Measurements from ENCODE around the gene BIN1. TPM values are rescaled to one million over a fixed set of nuclear protein-coding genes. Genes with fewer than 3 reads are reported as not detected.

BIN1 gene
- total RNA-seq, 2 donors from 2014 or later = 84.0 to 110 TPM

DNA sequence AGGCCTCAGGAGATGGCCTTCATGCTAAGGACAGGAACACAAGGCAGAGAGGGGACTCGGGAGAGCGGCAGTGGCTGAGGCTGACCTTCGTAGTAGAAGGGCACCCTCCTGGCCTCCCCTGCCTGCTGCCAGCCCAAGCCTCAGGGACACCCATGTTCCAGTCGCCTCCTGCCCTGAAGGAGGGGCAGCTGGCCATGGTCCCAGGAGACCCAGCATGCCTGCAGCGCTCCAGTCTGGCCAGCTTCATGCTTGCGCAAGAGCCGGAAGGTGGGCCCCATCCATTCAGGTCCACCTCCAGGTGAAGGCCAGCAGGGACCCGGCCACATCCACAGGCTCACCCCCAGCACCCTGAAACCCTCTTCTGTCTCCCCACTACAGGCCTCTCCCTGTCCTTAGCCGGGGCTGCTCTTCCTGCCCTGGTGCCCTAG lies 35.0 kb downstream of the BIN1 start:
- Mint-ChIP-seq H3K36me3 (ENCODE audit: low read depth) (peaks cover 69% of the 10 kb centered on the region), H3K27me3 (no peaks in the 10 kb centered on the region), H3K27ac (peak overlapping the region; percentile 80), H3K9me3 (no peaks in the 10 kb centered on the region), H3K4me1 (peaks cover 25% of the 10 kb centered on the region), H3K4me3 (no peak overlapping the region)
- ATAC-seq (replicated peaks) = no peak

DNA sequence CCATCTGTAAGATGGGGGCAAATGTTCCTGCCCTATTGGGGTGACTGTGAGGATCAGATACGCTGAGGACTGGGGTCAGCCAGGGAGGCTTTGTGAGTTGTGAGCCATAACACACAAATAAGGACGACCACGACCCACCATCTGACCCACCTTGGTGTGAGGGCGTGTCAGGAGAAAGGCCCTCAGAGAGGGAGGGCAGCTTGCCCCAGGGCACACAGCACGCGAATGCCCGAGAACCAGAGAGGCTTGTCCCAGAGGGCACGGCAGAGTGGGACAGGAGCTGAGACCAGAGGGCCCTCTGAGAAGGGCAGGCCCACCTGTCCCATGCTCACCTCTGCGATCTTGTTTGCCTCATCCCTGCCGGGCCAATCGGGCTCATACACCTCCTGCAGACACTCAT lies 36.7 kb downstream of the BIN1 start:
- no peaks in the 10 kb centered on the region for H3K27me3 Mint-ChIP-seq
- ATAC-seq (replicated peaks) = no peak

DNA sequence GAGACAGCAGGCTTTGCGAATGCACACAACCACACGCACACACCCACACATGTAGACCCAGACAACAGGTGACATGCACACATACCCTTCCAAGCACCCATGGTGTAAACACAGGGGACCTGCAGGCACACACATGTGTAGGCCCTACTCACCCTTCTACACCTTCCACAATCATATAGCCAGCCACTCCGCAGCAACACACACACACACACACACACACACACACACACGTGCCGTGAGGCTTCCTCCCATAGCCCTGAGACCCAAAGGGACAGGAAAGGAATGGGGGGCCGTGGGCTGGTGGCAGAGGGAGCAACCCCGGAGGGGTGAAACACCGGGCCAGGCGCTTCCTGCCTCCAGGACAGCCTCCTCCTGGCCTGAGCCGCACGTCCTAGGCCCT lies 37.4 kb downstream of the BIN1 start:
- H3K4me1 Mint-ChIP-seq = peaks cover 20% of the 10 kb centered on the region
- no peaks in the 10 kb centered on the region for H3K9me3 Mint-ChIP-seq
- peaks cover 62% of the 10 kb centered on the region for H3K36me3 Mint-ChIP-seq (ENCODE audit: low read depth)
- no peak overlapping the region for H3K4me3 Mint-ChIP-seq
- H3K27me3 Mint-ChIP-seq = no peaks in the 10 kb centered on the region
- peak overlapping the region; percentile 17 for H3K27ac Mint-ChIP-seq
- no peak for ATAC-seq (replicated peaks)

More for the DNA sequence above, 36.7 kb downstream of the BIN1 start:
- Mint-ChIP-seq H3K4me3 (no peak overlapping the region), H3K4me1 (peaks cover 20% of the 10 kb centered on the region), H3K9me3 (no peaks in the 10 kb centered on the region), H3K27ac (peak overlapping the region; percentile 17), H3K36me3 (ENCODE audit: low read depth) (peaks cover 64% of the 10 kb centered on the region)

DNA sequence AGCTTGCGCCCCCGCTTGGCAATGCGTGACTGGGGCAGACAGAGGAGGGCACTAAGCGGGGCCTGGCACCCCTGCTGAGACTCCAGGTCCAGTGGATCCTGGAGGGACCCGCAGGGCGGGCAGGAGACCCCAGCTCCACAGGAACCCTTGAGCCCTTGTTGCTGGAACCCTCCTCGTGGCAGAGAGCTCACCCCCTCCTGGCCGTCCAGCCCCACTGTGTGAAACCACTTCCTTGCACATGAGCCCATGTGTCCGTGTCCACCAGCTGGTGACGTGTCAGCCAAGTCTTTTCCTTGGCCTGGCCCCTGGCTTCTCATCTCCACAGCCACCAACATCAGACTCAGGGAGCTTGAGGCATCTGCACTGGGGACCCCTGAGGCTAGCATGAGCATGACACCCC lies 38.0 kb downstream of the BIN1 start:
- Mint-ChIP-seq H3K4me1 (peaks cover 17% of the 10 kb centered on the region), H3K4me3 (no peak overlapping the region), H3K27me3 (no peaks in the 10 kb centered on the region), H3K9me3 (no peaks in the 10 kb centered on the region), H3K27ac (peak overlapping the region; percentile 17), H3K36me3 (ENCODE audit: low read depth) (peaks cover 60% of the 10 kb centered on the region)
- no peak for ATAC-seq (replicated peaks)

DNA sequence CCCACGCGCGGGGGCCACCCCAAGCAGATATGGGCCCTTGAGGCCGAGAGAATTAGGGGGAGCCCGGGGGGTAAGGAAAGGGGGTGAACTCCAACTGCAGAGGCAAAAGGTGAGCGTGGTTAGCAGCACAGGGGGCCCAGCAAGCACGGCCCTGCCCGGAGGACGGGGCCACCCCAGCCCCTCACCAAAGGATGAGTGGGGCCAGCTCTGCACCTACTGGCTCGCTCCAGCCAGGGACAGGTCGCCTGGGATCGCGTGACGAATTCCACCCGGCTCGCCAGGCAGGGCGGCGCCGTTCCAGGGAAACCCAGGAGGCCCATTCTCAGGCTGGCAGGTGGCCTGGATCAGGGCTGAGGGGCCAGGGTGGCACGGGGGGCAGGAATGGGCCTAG lies 38.6 kb downstream of the BIN1 start:
- Mint-ChIP-seq H3K36me3 (ENCODE audit: low read depth) (peaks cover 60% of the 10 kb centered on the region), H3K9me3 (no peaks in the 10 kb centered on the region), H3K4me1 (peaks cover 15% of the 10 kb centered on the region), H3K4me3 (no peak overlapping the region), H3K27me3 (no peaks in the 10 kb centered on the region), H3K27ac (peak overlapping the region; percentile 90)
- ATAC-seq (replicated peaks) = no peak

DNA sequence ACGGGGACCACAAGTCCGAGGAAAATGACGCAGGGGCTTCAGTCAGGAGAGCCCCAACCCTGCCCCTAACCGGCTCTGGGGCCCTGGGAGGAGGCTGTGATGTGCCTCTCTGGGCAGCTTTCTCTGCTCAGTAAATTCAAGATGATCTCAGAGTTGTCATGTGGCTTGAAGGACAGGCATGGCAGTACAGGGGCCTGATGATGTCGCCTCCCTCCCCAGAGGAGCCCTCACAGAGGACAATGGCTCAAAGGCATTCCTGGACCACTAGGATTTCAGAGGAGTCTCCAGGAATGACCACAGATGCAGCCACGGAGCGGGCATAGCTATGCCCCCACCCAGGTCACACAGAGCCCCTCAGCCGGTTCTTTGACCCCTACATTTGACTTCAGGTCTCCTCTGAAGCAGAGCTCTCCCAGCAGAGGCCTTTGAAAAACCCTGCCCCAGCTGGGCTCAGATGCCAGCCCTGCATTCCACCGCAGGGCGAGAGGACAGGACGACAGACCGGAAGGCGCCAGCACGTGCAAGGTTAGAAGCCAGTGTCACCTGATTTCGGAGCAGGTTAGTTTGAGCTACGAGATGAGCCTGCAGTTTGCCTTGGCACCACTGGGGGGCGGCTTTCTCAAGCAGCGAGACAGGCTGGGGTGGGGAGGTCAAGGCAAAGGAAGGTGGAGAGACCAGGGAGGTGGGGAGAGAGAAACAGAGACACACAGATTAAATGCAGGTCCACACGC lies 39.2 kb downstream of the BIN1 start:
- H3K27ac Mint-ChIP-seq = peak overlapping the region; percentile 90
- no peaks in the 10 kb centered on the region for H3K9me3 Mint-ChIP-seq
- peak overlapping the region; percentile 13 for H3K4me3 Mint-ChIP-seq
- H3K4me1 Mint-ChIP-seq = peaks cover 15% of the 10 kb centered on the region
- ATAC-seq (replicated peaks) = peak; percentile 20
- H3K36me3 Mint-ChIP-seq (ENCODE audit: low read depth) = peaks cover 61% of the 10 kb centered on the region
- H3K27me3 Mint-ChIP-seq = no peaks in the 10 kb centered on the region

DNA sequence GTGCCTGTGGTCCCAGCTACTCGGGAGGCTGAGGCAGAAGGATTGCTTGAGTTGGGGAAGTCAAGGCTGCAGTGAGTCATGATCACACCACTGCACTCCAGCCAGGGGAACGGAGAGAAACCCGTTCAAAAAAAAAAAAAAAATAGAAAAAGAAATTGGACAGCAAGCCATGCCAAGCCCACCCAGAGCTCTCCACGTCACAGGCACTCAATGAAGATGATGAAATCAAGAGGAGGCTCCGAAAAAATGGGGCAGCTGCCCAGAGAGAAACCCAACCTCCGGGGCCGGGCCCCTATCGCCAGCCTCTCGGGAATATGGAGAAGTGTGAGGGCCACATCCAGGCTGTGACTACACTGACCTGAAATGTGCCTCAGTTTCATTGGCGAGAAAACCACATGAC lies 40.0 kb downstream of the BIN1 start:
- H3K36me3 Mint-ChIP-seq (ENCODE audit: low read depth) = peaks cover 61% of the 10 kb centered on the region
- peaks cover 15% of the 10 kb centered on the region for H3K4me1 Mint-ChIP-seq
- H3K27ac Mint-ChIP-seq = peak overlapping the region; percentile 73
- H3K9me3 Mint-ChIP-seq = no peaks in the 10 kb centered on the region
- no peak overlapping the region for H3K4me3 Mint-ChIP-seq
- no peak for ATAC-seq (replicated peaks)
- H3K27me3 Mint-ChIP-seq = no peaks in the 10 kb centered on the region

DNA sequence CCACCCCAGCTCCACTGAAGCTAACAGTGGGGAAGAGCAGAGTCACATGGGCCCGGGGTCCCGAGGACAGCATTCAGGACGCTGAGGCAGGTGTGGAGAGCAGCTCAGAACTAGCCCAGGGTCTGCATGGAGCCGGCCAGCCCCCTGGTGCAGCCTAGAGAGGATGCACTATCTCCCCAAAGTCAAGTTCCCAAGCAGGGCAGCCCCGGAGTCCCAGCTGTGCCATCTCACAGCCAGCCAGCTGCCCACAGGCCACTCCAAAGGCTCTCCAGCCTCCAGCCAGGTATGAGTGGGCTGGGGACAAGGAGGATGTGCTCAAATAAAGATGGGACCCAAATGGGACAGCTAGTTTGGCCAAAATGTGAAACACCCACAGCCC lies 41.0 kb downstream of the BIN1 start:
- peak overlapping the region; percentile 85 for H3K27ac Mint-ChIP-seq
- peaks cover 10% of the 10 kb centered on the region for H3K4me1 Mint-ChIP-seq
- H3K36me3 Mint-ChIP-seq (ENCODE audit: low read depth) = peaks cover 69% of the 10 kb centered on the region
- no peaks in the 10 kb centered on the region for H3K27me3 Mint-ChIP-seq
- ATAC-seq (replicated peaks) = no peak
- H3K9me3 Mint-ChIP-seq = no peaks in the 10 kb centered on the region
- H3K4me3 Mint-ChIP-seq = no peak overlapping the region

DNA sequence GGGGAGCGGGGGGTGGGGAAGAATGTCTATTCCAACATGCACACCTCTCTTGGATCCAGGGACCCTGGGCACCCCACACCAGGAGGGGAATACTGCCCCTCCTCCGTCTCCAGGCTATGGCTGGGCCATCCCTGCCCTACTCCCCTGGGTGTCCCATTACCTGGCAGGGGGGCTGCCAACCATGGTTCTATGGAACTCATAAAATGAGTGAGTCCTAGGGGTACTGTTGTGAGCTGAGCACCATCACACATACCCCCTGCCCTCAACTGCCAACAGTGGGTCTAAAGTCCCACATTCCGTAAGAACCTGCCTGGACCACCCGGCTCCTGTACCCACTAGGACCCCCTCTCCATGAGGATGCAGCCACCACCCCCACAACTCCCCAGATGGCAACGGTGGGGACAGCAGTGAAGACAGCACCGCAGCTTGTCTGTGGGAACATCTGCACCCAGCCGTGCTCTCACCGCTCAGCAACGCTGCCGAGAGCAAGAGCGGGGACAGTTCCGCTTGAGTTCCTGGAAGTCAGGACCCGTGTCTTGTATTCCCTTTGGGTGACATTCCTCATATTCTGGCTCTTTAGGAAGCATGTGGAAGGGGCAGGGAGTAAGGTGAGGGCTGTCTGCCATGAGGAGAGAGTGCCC lies 41.5 kb downstream of the BIN1 start:
- Mint-ChIP-seq H3K27me3 (no peaks in the 10 kb centered on the region), H3K27ac (peak overlapping the region; percentile 85), H3K4me3 (peak overlapping the region; percentile 59), H3K36me3 (ENCODE audit: low read depth) (peaks cover 68% of the 10 kb centered on the region), H3K4me1 (peaks cover 9% of the 10 kb centered on the region), H3K9me3 (no peaks in the 10 kb centered on the region)
- no peak for ATAC-seq (replicated peaks)

DNA sequence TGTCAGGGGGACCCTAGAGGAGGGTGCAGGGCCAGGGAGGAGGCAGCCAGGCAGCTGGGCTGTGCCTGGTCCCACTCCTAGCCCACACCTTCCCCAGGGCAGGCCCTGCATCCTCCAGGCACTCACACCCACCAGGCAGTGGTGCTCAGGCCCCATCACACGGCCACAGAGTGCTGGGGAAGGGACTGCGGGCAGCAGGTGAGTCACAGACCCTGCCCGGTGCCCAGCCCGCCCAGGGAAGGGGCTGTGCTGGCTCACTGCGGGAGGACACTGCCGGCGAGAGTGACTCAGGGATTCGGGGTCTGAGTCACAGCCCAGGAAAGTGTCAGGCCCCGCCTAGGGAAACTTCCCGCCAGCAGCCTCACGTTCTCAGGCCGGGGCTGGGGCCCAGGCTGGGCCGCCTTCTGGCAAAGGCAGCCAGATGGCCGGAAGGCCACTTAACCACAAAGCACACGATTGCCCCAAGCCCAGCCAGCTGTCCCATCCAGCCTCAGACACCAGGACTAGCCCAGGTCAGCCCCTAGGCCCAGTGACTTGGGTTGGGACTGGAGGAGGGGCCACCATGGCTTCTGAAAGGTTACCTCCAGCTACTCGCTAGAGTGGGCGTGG lies 42.2 kb downstream of the BIN1 start:
- ATAC-seq (replicated peaks) = peak; percentile 97
- Mint-ChIP-seq H3K27ac (peak overlapping the region; percentile 85), H3K4me3 (peak overlapping the region; percentile 59)

DNA sequence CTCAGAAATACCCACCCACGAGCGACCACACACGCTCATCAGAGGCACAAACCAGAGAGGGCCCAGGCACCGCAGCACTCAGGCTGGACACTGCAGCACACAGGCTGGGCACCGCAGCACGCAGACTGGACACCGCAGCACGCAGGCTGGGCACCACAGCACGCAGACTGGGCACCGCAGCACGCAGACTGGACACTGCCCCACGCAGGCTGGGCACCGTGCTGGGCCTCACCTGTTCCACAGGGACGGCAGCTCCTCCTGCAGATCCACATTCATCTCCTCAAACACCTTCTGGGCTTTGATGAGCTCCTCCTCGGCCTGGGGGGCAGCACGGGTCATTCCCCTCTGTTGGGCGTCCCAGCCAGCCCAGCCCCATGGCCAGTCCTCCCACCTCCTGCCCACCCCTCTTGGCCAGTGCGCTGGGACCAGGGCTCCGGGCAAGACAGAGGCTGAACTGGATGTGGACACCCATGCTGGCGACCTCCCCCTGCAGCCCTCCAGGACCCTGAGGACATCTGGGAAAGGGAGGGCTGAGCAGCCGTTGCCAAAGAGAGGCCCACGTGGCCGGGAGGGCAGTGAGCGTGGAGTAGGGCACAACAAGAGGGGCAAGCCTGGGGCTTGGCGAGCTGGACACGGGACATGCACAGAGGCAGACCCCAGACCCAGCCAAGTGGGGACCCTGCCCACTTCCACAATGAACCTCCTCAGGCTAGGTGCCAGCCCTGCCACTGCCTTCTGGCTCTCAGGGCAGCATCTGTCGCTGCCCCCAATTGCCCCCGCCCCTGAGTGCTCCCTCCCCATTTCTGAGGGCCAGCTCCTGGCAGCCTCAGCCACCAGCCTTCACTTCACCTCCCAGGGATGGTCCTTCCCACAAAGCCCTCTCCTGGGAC lies 43.0 kb downstream of the BIN1 start:
- H3K27me3 Mint-ChIP-seq = no peaks in the 10 kb centered on the region
- H3K27ac Mint-ChIP-seq = peak overlapping the region; percentile 85
- no peaks in the 10 kb centered on the region for H3K9me3 Mint-ChIP-seq
- no peak for ATAC-seq (replicated peaks)
- H3K36me3 Mint-ChIP-seq (ENCODE audit: low read depth) = peaks cover 62% of the 10 kb centered on the region
- peaks cover 6% of the 10 kb centered on the region for H3K4me1 Mint-ChIP-seq
- peak overlapping the region; percentile 59 for H3K4me3 Mint-ChIP-seq

More for the DNA sequence above, 42.2 kb downstream of the BIN1 start:
- H3K4me1 Mint-ChIP-seq = peaks cover 9% of the 10 kb centered on the region
- H3K9me3 Mint-ChIP-seq = no peaks in the 10 kb centered on the region
- H3K36me3 Mint-ChIP-seq (ENCODE audit: low read depth) = peaks cover 66% of the 10 kb centered on the region
- H3K27me3 Mint-ChIP-seq = no peaks in the 10 kb centered on the region

DNA sequence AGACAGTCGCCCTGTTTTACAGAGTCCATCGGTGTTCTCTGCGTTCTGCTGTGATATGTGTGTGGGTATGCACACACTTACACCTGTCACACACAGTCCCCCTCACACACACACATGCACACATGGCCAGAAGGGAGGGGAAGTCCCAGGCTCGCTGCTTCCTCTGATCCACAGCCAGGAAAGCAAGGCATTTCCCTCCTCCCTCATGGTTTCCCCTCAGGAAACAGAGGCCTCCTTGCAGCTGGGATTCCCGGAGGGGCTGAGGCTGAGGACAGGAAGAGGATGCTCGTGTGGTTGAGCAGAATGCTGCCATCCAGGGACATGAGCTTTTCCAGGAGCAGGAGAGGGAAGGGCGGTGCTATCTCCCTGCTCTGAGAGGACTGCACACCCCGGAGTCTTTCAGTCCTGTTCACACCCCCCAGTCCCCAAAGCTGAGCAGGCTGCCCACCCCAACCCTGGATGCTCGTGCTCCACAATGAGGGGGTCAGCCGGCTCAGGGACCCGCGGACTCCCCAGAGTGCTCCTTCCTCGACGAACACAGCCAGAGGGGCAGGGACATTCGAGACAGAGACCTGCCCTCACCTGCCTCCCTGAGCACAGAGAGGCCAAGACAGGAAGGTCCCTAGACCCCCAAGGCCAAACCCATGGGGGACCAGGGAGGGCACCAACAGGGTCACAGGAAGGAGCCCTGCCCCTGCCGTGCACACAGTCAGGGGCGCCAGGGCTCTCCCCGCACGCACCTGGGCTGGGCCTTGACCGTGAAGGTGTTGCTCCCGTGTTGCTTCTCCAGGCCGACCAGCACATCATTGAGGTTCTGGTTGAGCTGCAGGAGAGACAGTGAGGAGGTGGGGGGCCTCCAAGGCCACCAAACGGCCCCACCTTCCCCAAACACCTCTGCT lies 45.3 kb downstream of the BIN1 start:
- Mint-ChIP-seq H3K4me3 (no peak overlapping the region), H3K27me3 (no peaks in the 10 kb centered on the region), H3K4me1 (no peaks in the 10 kb centered on the region), H3K36me3 (ENCODE audit: low read depth) (peaks cover 62% of the 10 kb centered on the region), H3K27ac (peak overlapping the region; percentile 56), H3K9me3 (no peaks in the 10 kb centered on the region)
- no peak for ATAC-seq (replicated peaks)

DNA sequence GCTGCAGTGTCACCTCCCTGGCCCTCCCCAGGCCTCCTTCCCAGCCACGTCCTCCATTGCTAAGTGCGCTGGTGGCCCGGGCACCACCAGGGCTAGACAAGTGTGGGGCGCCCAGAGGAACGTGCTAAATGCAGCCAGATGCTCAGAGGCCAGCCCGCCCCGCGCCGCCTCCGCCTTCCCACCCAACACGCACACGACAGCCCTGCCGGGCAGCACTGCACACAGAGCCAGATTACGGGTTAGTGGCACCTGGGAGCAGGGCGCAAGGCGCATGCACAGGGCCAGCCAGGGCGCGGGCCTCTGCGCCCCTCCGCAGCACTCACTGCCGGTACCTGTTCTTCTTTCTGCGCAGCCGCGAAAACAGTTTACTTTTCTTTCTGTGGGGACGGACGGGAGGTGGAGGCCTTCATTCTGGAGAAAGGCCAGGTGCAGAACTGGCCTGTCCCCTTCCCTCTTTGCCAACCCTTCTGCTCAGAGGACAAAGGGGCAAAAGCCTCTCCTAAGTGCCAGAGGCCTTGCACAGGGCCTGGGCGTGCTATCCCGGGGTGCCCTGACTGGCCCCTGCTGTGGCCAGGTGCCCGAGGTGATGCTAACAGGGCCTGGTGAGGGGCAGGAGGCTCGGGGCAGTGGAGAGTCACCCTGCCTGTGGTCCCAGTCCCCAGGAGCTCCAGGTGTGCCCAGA lies 46.5 kb downstream of the BIN1 start:
- Mint-ChIP-seq H3K27ac (no peak overlapping the region), H3K4me1 (peaks cover 4% of the 10 kb centered on the region), H3K27me3 (no peaks in the 10 kb centered on the region), H3K4me3 (no peak overlapping the region), H3K9me3 (no peaks in the 10 kb centered on the region), H3K36me3 (ENCODE audit: low read depth) (peaks cover 65% of the 10 kb centered on the region)
- ATAC-seq (replicated peaks) = no peak
